Kasumi-1 (cell line): ENCODE data around the gene NEB.
"Not testable (repeated sequence)": the region's sequence is repeated elsewhere in the genome, so short reads cannot be mapped to it uniquely, and the experiment has no call there.

Experiments used
- DNase-seq, 2 experiments: peaks; one replicate each; lab custom pipeline; 2025; lab: John Stamatoyannopoulos, UW

NEB gene

GRCh38 chr2:151611351-151611750, 122.9 kb downstream of the NEB start:
- no peak for DNase-seq

- DNase-seq, result no peak
Measured at GRCh38 chr2:151610310-151610709, 124.0 kb downstream of the NEB start.

- no peak for DNase-seq
Measured at GRCh38 chr2:151609705-151610104, 124.6 kb downstream of the NEB start.

- DNase-seq, result not testable (repeated sequence)
Measured at GRCh38 chr2:151607459-151608424, 126.5 kb downstream of the NEB start.

GRCh38 chr2:151603530-151603929, 130.7 kb downstream of the NEB start:
- DNase-seq, result not testable (repeated sequence)

GRCh38 chr2:151602402-151602801, 131.9 kb downstream of the NEB start:
- DNase-seq, result not testable (repeated sequence)

GRCh38 chr2:151601803-151602202, 132.5 kb downstream of the NEB start:
- not testable (repeated sequence) for DNase-seq

GRCh38 chr2:151596903-151597608, 137.2 kb downstream of the NEB start:
- DNase-seq, result not testable (repeated sequence)

- DNase-seq, result not testable (repeated sequence)
Measured at GRCh38 chr2:151591908-151592255, 142.4 kb downstream of the NEB start.

GRCh38 chr2:151591250-151591907, 142.9 kb downstream of the NEB start:
- DNase-seq, result not testable (repeated sequence)

GRCh38 chr2:151581300-151581699, 153.0 kb downstream of the NEB start:
- not testable (repeated sequence) for DNase-seq

GRCh38 chr2:151580697-151581096, 153.6 kb downstream of the NEB start:
- DNase-seq, result not testable (repeated sequence)

- no peak for DNase-seq
Measured at GRCh38 chr2:151577116-151577515, 157.2 kb downstream of the NEB start.

- DNase-seq, result no peak
Measured at GRCh38 chr2:151576080-151576479, 158.2 kb downstream of the NEB start.

- no peak for DNase-seq
Measured at GRCh38 chr2:151575338-151575737, 158.9 kb downstream of the NEB start.

GRCh38 chr2:151570191-151570590, 164.1 kb downstream of the NEB start:
- DNase-seq, result no peak

- no peak for DNase-seq
Measured at GRCh38 chr2:151569167-151569566, 165.1 kb downstream of the NEB start.

GRCh38 chr2:151568501-151568900, 165.8 kb downstream of the NEB start:
- DNase-seq, result no peak

GRCh38 chr2:151567006-151567405, 167.3 kb downstream of the NEB start:
- no peak for DNase-seq

GRCh38 chr2:151562398-151562797, 171.9 kb downstream of the NEB start:
- DNase-seq, result no peak

- no peak for DNase-seq
Measured at GRCh38 chr2:151560289-151560688, 174.0 kb downstream of the NEB start.

- not testable (repeated sequence) for DNase-seq
Measured at GRCh38 chr2:151559431-151559830, 174.8 kb downstream of the NEB start.
